Activated naive CD8-positive, alpha-beta T cell treated with anti-CD3 and anti-CD28 coated beads for 36 hours (primary cell): ENCODE data around the gene SLC27A2. TPM values are rescaled to one million over a fixed set of nuclear protein-coding genes. Genes with fewer than 3 reads are reported as not detected.
"Not testable (repeated sequence)": the region's sequence is repeated elsewhere in the genome, so short reads cannot be mapped to it uniquely, and the experiment has no call there.

Source experiments
- DNase-seq: peaks from one replicate; pipeline ENCODE4 v3.0.0; 2021
- H3K27ac Mint-ChIP-seq: one replicate; pipeline ENCODE4 v1.8.0; 2022; ENCODE audit warnings: mild to moderate bottlenecking, moderate library complexity, mixed read lengths
- H3K27me3 Mint-ChIP-seq: one replicate; pipeline ENCODE4 v1.8.0; 2022; ENCODE audit warnings: mild to moderate bottlenecking, mixed read lengths
- H3K36me3 Mint-ChIP-seq: one replicate; pipeline ENCODE4 v1.8.0; 2021; ENCODE audit warnings: mild to moderate bottlenecking, mixed read lengths
- H3K4me1 Mint-ChIP-seq: one replicate; pipeline ENCODE4 v1.8.0; 2021; ENCODE audit warnings: mixed read lengths
- H3K4me3 Mint-ChIP-seq: one replicate; pipeline ENCODE4 v1.8.0; 2022; ENCODE audit warnings: mild to moderate bottlenecking, moderate library complexity, mixed read lengths
- H3K9me3 Mint-ChIP-seq: one replicate; pipeline ENCODE4 v1.8.0; 2022; ENCODE audit warnings: mixed read lengths
- total RNA-seq, 2 experiments: library from RNA; stranded (reverse); gene quantifications; one replicate each; pipeline ENCODE4 v1.2.3, GENCODE V29; 2021

The SLC27A2 gene
- total RNA-seq, result 10 to 100 TPM; 15.0 to 16.0 TPM

DNA sequence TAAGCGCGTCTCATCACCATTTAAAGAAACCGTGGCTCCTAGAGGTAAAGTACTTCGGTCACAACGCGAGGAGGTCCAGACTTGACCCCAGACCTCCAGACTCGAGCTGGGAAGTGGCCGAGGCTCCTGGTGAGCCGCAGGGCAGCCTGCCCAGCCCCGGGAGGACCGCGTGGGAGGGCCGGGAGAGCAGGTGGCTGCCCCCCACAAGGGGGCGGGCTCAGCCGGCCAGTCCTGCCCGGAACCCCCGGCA is at the start of gene SLC27A2:
SLC27A2 (plus strand) TSS at position 228 of the 250 bp plus-strand sequence. CDS start 232 bp downstream, outside the sequence.
- no peak for DNase-seq
- H3K27ac Mint-ChIP-seq, result peak within 1 kb of the TSS; percentile 78
- peaks cover 23% of the 10 kb centered on the region for H3K4me1 Mint-ChIP-seq
- H3K27me3 Mint-ChIP-seq, result peaks cover 53% of the 10 kb centered on the region
- peaks cover 12% of the 10 kb centered on the region for H3K36me3 Mint-ChIP-seq
- H3K9me3 Mint-ChIP-seq, result no peaks in the 10 kb centered on the region
- peak within 1 kb of the TSS; percentile 96 for H3K4me3 Mint-ChIP-seq

- not testable (repeated sequence) for DNase-seq, H3K27me3 Mint-ChIP-seq, H3K27ac Mint-ChIP-seq, H3K4me3 Mint-ChIP-seq, H3K9me3 Mint-ChIP-seq
- peaks cover 11% of the 10 kb centered on the region for H3K36me3 Mint-ChIP-seq
- peaks cover 28% of the 10 kb centered on the region for H3K4me1 Mint-ChIP-seq
Measured at GRCh38 chr15:50132251-50132984, 49.6 kb upstream of the SLC27A2 start.

DNA sequence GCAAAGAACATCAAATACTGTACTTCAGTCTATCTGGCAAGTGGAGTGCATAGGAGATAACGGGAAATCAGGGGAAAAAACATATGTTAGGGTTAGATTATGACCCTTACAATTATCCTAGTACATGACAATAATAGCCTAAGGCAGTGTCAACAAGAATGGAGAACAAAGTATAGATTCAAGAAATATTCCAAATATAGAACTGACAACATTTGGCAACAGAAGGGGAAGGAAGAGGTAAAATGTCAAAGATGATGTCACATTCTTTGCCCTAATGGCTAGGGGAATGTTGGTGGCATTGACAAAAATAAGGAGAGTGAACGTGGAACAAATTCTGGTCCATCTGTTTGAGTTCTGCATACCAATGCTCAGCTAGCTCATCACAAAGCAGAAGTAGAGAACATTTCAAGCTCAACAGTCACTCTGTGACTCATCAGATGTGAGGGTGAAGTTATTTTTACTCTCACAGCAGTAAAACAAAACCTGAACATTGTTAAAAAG is 47.4 kb upstream of the SLC27A2 start:
- H3K4me1 Mint-ChIP-seq, result peaks cover 35% of the 10 kb centered on the region
- peak overlapping the region; percentile 88 for H3K27ac Mint-ChIP-seq
- H3K9me3 Mint-ChIP-seq, result peaks cover 6% of the 10 kb centered on the region
- peaks cover 3% of the 10 kb centered on the region for H3K27me3 Mint-ChIP-seq
- H3K4me3 Mint-ChIP-seq, result peak overlapping the region; percentile 16
- H3K36me3 Mint-ChIP-seq, result peaks cover 11% of the 10 kb centered on the region
- no peak for DNase-seq

GRCh38 chr15:50135031-50135551 is 46.9 kb upstream of the SLC27A2 start:
- DNase-seq, result peak; percentile 62
- Mint-ChIP-seq H3K27ac (peak overlapping the region; percentile 88), H3K27me3 (peaks cover 3% of the 10 kb centered on the region), H3K36me3 (peaks cover 11% of the 10 kb centered on the region), H3K4me1 (peaks cover 35% of the 10 kb centered on the region), H3K9me3 (peaks cover 6% of the 10 kb centered on the region), H3K4me3 (peak overlapping the region; percentile 32)

DNA sequence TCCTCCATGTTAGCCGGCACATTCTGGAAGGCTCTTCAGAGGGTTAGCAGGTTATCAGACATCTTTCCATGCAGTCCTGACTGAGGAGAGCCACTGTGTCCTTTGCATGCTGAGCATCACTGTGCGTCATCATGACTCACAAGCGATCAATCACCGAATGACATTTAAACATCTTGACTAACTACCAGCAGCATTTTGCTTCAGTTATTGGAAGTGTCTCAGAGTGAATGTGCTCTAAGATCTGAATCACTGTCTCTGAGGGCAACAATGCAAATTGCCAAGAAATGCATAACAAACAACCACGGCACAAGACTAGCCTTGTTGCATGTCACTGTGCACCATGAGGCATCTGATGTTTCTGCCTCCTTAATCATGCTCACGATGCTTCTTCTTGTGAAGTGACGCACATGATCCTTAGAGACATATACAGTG is 44.6 kb upstream of the SLC27A2 start:
- Mint-ChIP-seq H3K36me3 (peaks cover 9% of the 10 kb centered on the region), H3K9me3 (peaks cover 4% of the 10 kb centered on the region), H3K27ac (peak overlapping the region; percentile 80), H3K4me3 (no peak overlapping the region), H3K27me3 (peaks cover 3% of the 10 kb centered on the region), H3K4me1 (peaks cover 35% of the 10 kb centered on the region)
- DNase-seq, result peak; percentile 18

- Mint-ChIP-seq H3K27ac (no peak overlapping the region), H3K36me3 (peaks cover 5% of the 10 kb centered on the region), H3K4me3 (no peak overlapping the region), H3K27me3 (peaks cover 3% of the 10 kb centered on the region), H3K9me3 (no peaks in the 10 kb centered on the region), H3K4me1 (peaks cover 35% of the 10 kb centered on the region)
- no peak for DNase-seq
Measured at GRCh38 chr15:50137893-50138292, 44.1 kb upstream of the SLC27A2 start.

- Mint-ChIP-seq H3K4me3 (no peak overlapping the region), H3K27me3 (peaks cover 3% of the 10 kb centered on the region), H3K9me3 (no peaks in the 10 kb centered on the region), H3K36me3 (peaks cover 5% of the 10 kb centered on the region), H3K4me1 (peaks cover 35% of the 10 kb centered on the region), H3K27ac (no peak overlapping the region)
- DNase-seq, result no peak
Measured at GRCh38 chr15:50138391-50138790, 43.6 kb upstream of the SLC27A2 start.

- no peak overlapping the region for H3K27ac Mint-ChIP-seq
- no peak overlapping the region for H3K4me3 Mint-ChIP-seq
- H3K4me1 Mint-ChIP-seq, result peaks cover 28% of the 10 kb centered on the region
- DNase-seq, result no peak
- H3K27me3 Mint-ChIP-seq, result peaks cover 3% of the 10 kb centered on the region
- no peaks in the 10 kb centered on the region for H3K9me3 Mint-ChIP-seq
- H3K36me3 Mint-ChIP-seq, result peaks cover 5% of the 10 kb centered on the region
Measured at GRCh38 chr15:50140098-50140497, 41.9 kb upstream of the SLC27A2 start.

- DNase-seq, result no peak
- H3K27me3 Mint-ChIP-seq, result peaks cover under 1% of the 10 kb centered on the region
- peaks cover 22% of the 10 kb centered on the region for H3K4me1 Mint-ChIP-seq
- H3K9me3 Mint-ChIP-seq, result no peaks in the 10 kb centered on the region
- no peak overlapping the region for H3K4me3 Mint-ChIP-seq
- H3K27ac Mint-ChIP-seq, result no peak overlapping the region
- peaks cover 3% of the 10 kb centered on the region for H3K36me3 Mint-ChIP-seq
Measured at GRCh38 chr15:50140983-50141382, 41.0 kb upstream of the SLC27A2 start.

- DNase-seq, result no peak
- H3K27me3 Mint-ChIP-seq, result no peaks in the 10 kb centered on the region
- H3K9me3 Mint-ChIP-seq, result no peaks in the 10 kb centered on the region
- no peaks in the 10 kb centered on the region for H3K36me3 Mint-ChIP-seq
- no peak overlapping the region for H3K27ac Mint-ChIP-seq
- peaks cover 17% of the 10 kb centered on the region for H3K4me1 Mint-ChIP-seq
- H3K4me3 Mint-ChIP-seq, result no peak overlapping the region
Measured at GRCh38 chr15:50141856-50142255, 40.1 kb upstream of the SLC27A2 start.

DNA sequence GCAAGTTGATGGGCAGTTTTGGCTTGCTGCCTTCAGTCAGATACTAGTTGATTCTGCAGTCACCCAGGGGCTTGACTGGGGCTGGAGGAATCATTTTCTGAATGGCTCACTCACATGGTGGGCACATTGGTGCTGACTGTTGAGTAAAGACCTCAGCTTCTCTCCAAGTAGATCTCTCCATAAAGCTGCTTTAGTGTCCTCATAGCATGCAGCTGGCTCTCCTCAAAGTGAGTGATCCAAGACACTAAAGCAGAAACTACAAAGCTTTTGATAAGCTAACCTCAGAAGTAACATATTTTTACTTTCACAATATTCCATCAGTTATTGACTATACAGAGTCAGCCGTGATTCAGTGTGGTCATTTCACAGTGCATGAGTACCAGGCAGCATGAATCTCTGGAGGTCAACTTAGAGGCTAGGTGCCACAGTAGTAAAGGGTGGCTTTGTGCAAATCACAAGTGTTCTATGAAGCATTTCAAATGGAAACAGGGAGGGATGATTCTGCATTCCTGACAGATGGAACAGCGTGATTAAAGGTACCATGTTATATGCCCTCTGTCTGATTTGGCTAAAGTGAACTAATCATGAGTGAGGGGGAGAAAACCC is 38.6 kb upstream of the SLC27A2 start:
- no peaks in the 10 kb centered on the region for H3K27me3 Mint-ChIP-seq
- no peaks in the 10 kb centered on the region for H3K9me3 Mint-ChIP-seq
- no peaks in the 10 kb centered on the region for H3K36me3 Mint-ChIP-seq
- DNase-seq, result no peak
- no peak overlapping the region for H3K27ac Mint-ChIP-seq
- peaks cover 4% of the 10 kb centered on the region for H3K4me1 Mint-ChIP-seq
- H3K4me3 Mint-ChIP-seq, result no peak overlapping the region

DNA sequence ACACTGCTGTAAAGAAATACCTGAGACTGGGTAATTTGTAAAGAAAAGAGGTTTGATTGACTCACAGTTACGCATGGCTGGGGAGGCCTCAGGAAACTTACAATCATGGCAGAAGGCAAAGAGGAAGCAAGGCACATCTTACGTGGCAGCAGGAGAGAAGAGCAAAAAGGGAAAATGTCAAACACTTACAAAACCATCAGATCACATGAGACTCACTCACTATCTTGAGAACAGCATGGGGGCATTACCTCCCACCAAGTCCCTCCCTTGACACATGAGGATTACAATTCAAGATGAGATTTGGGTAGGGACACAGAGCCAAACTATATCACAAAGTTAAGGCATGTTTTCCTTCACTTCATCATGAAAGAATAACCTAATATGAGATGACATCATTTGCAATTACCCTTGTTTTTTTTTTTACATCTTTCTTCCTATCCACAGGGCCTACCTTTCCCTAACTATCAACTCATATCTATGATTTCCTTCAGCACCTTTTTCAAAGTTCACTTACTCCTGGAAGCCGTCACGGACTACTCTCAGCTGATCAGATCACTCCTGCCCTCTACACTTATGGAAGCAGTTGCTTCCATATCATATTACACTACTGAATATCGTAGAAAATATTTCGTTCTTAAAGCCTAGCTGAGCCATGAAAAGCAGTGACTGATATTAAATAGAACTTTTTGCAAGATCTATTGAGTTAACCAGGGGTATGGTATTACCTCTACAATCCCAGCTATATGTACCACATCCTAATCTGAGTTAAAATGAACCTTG is 37.5 kb upstream of the SLC27A2 start:
- Mint-ChIP-seq H3K36me3 (no peaks in the 10 kb centered on the region), H3K27ac (no peak overlapping the region), H3K9me3 (no peaks in the 10 kb centered on the region), H3K4me3 (no peak overlapping the region), H3K27me3 (no peaks in the 10 kb centered on the region), H3K4me1 (peaks cover 4% of the 10 kb centered on the region)
- no peak for DNase-seq

GRCh38 chr15:50145451-50145872 is 36.5 kb upstream of the SLC27A2 start:
- no peak overlapping the region for H3K4me3 Mint-ChIP-seq
- no peak overlapping the region for H3K27ac Mint-ChIP-seq
- H3K27me3 Mint-ChIP-seq, result no peaks in the 10 kb centered on the region
- DNase-seq, result no peak
- peaks cover 8% of the 10 kb centered on the region for H3K4me1 Mint-ChIP-seq
- no peaks in the 10 kb centered on the region for H3K36me3 Mint-ChIP-seq
- no peaks in the 10 kb centered on the region for H3K9me3 Mint-ChIP-seq

- Mint-ChIP-seq H3K27ac (no peak overlapping the region), H3K9me3 (no peaks in the 10 kb centered on the region), H3K4me3 (no peak overlapping the region), H3K27me3 (no peaks in the 10 kb centered on the region), H3K36me3 (no peaks in the 10 kb centered on the region), H3K4me1 (peaks cover 9% of the 10 kb centered on the region)
- no peak for DNase-seq
Measured at GRCh38 chr15:50146632-50147031, 35.4 kb upstream of the SLC27A2 start.

DNA sequence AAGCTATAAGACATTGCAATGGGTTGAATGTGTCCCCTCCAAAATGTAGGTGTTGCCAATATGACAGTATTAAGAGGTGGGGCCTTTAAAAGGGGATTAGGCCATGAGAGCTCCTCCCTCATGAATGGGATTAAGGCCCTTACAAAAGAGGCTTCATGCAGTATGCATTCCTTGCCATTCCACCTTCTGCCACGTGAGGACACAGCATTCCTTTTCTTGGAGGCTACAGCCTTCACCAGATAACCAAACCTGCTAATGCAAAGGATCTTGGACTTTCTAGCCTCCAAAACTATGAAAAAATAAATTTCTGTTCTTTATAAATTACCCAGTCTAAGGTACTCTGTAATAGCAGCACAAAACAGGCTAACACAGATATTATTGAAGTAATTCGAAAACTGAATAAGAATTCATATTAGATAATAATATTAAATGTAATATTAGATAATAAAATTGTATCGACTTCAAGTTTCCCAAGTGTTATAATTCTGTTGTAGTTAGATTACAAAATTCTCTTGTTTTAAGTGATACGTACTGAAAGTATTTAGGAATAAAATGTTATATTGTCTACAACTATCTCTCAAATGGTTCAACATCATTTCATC is 33.5 kb upstream of the SLC27A2 start:
- Mint-ChIP-seq H3K27me3 (no peaks in the 10 kb centered on the region), H3K9me3 (no peaks in the 10 kb centered on the region), H3K36me3 (no peaks in the 10 kb centered on the region), H3K4me1 (peaks cover 9% of the 10 kb centered on the region), H3K4me3 (no peak overlapping the region), H3K27ac (no peak overlapping the region)
- DNase-seq, result no peak
